ENCODE data around the gene CCDC85B. TPM values are rescaled to one million over a fixed set of nuclear protein-coding genes. Genes with fewer than 3 reads are reported as not detected.
A peak's percentile ranks its signal among the peaks of the same experiment; 100 is the strongest.

CCDC85B gene
- total and polyA plus RNA-seq, 2 of the 13 experiments (the other 11 are each of a cell fraction or from before 2014, with no cell fraction given): 8.2 to 19.5 TPM

GRCh38 chr11:65856689-65857499 lies 33.6 kb upstream of the CCDC85B start (continued):
- no peak for TF ChIP-seq PREB (CRISPR knock-in tag; IDR thresholded peaks at IDR 0.05)
- TF ChIP-seq CEBPZ (IDR thresholded peaks at IDR 0.05; ENCODE audit: low read length): no peak
- TF ChIP-seq ZNF232 (CRISPR knock-in tag; IDR thresholded peaks at IDR 0.05; ENCODE audit: borderline replicate concordance): no peak
- no peak for TF ChIP-seq CREB3 (CRISPR knock-in tag; IDR thresholded peaks at IDR 0.05)
- TF ChIP-seq FIP1L1 (IDR thresholded peaks at IDR 0.05; ENCODE audit: borderline replicate concordance, insufficient read depth, low read depth, low read length): no peak
- peak; percentile 79; the same call in 1 of the 2 replicates for TF ChIP-seq KDM5A (IDR thresholded peaks at IDR 0.05; ENCODE audit: borderline replicate concordance, low read length)
- TF ChIP-seq MTF2 (CRISPR knock-in tag; IDR thresholded peaks at IDR 0.05; ENCODE audit: borderline replicate concordance): no peak
- TF ChIP-seq NFIC (IDR thresholded peaks at IDR 0.05; ENCODE audit: low read length): no peak
- TF ChIP-seq ZNF343 (CRISPR knock-in tag; IDR thresholded peaks at IDR 0.05): no peak
- TF ChIP-seq ZNF101 (CRISPR knock-in tag; IDR thresholded peaks at IDR 0.05; ENCODE audit: borderline replicate concordance, low read depth): no peak
- peak; percentile 47; the same call in 1 of the 2 replicates for TF ChIP-seq BHLHE40 (IDR thresholded peaks at IDR 0.05; ENCODE audit: low read length)
- no peak for TF ChIP-seq ZNF251 (CRISPR knock-in tag; IDR thresholded peaks at IDR 0.05)
- TF ChIP-seq PRDM15 (CRISPR knock-in tag; IDR thresholded peaks at IDR 0.05): no peak
- 0 out of 2 replicates have a peak, but pooled peaks have one; percentile 23 for TF ChIP-seq ZSCAN9 (CRISPR knock-in tag; IDR thresholded peaks at IDR 0.05; ENCODE audit: borderline replicate concordance)
- TF ChIP-seq LCORL (IDR thresholded peaks at IDR 0.05): no peak
- no peak for TF ChIP-seq LCORL (CRISPR knock-in tag; IDR thresholded peaks at IDR 0.05)
- peak; percentile 17; the same call in 1 of the 2 replicates for TF ChIP-seq HIVEP1 (CRISPR knock-in tag; IDR thresholded peaks at IDR 0.05)
- TF ChIP-seq HNRNPK (IDR thresholded peaks at IDR 0.05; ENCODE audit: low read depth, low read length, poor library complexity, severe bottlenecking): no peak

All from HepG2 (cell line).